GM12801 (cell line): ENCODE measurements around the gene CDH18.

Experiments
- CTCF ChIP-seq: IDR thresholded peaks from one replicate; pipeline ENCODE4 v1.5.1; 2011; ENCODE audit warnings: control low read depth; ENCODE audit not compliant: insufficient read length; ENCODE audit errors: extremely low read depth

Gene CDH18

DNA sequence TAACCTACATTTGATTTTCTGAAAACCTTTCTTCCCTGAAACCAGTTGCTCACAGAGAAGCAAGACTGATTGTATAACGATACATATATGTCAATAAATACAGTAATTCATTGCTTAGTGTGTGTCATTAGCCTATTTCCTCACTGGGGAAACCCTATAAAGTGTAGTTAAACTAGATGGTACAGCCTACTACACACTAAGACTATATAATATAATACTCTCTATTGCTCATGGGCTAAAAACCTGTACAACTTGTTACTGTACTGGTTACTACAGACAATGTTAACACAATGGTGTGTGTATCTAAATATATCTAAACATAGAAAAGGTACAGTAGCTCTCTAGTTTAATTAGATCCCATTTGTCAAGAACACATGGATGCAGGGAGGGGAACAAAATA is 181.2 kb downstream of the CDH18 start:
- no peak for TF ChIP-seq CTCF

GRCh38 chr5:19802686-19803085 is 185.3 kb downstream of the CDH18 start:
- TF ChIP-seq CTCF: no peak

- no peak for TF ChIP-seq CTCF
Observed at GRCh38 chr5:19795218-19795617, 192.8 kb downstream of the CDH18 start.

- TF ChIP-seq CTCF: no peak
Observed at GRCh38 chr5:19790829-19791466, 197.1 kb downstream of the CDH18 start.

- no peak for TF ChIP-seq CTCF
Observed at GRCh38 chr5:19782566-19782965, 205.4 kb downstream of the CDH18 start.

- TF ChIP-seq CTCF: no peak
Observed at GRCh38 chr5:19777363-19777762, 210.6 kb downstream of the CDH18 start.

- TF ChIP-seq CTCF: no peak
Observed at GRCh38 chr5:19771174-19771835, 216.7 kb downstream of the CDH18 start.
